Effector memory CD8-positive, alpha-beta T cell (primary cell): Measurements from ENCODE around the gene LUM.
"Not testable (repeated sequence)": the region's sequence is repeated elsewhere in the genome, so short reads cannot be mapped to it uniquely, and the experiment has no call there.

Experiments
- ATAC-seq: fragments of 150-1000 bp; cut with Tn5 transposase; replicated peaks from 2 replicates; pipeline ENCODE4 v1.10.0; 2021; ENCODE audit warnings: mild to moderate bottlenecking, moderate library complexity
- DNase-seq, 3 experiments: peaks; one replicate each; pipeline ENCODE4 v3.0.0; 2021
- H3K27ac Mint-ChIP-seq, 2 donors: one replicate each; pipeline ENCODE4 v1.8.0; 2022; ENCODE audit warnings: mild to moderate bottlenecking in 2 of 2, mixed read lengths in 2 of 2, moderate library complexity in 2 of 2
- H3K27me3 Mint-ChIP-seq, 2 donors: one replicate each; pipeline ENCODE4 v1.8.0; 2022; ENCODE audit warnings: mixed read lengths in 2 of 2
- H3K36me3 Mint-ChIP-seq: one replicate; pipeline ENCODE4 v1.8.0; 2022; ENCODE audit warnings: mild to moderate bottlenecking, moderate library complexity, mixed read lengths; ENCODE audit not compliant: insufficient read depth
- H3K4me1 Mint-ChIP-seq, 2 donors: one replicate each; pipeline ENCODE4 v1.8.0; 2022; ENCODE audit warnings: low read depth in 2 of 2, mixed read lengths in 2 of 2
- H3K4me3 Mint-ChIP-seq, 2 donors: one replicate each; pipeline ENCODE4 v1.8.0; 2022; ENCODE audit warnings: mild to moderate bottlenecking in 2 of 2, mixed read lengths in 2 of 2, moderate library complexity in 2 of 2
- H3K9me3 Mint-ChIP-seq, 2 donors: one replicate each; pipeline ENCODE4 v1.8.0; 2022; ENCODE audit warnings: mixed read lengths in 2 of 2

LUM gene

DNA sequence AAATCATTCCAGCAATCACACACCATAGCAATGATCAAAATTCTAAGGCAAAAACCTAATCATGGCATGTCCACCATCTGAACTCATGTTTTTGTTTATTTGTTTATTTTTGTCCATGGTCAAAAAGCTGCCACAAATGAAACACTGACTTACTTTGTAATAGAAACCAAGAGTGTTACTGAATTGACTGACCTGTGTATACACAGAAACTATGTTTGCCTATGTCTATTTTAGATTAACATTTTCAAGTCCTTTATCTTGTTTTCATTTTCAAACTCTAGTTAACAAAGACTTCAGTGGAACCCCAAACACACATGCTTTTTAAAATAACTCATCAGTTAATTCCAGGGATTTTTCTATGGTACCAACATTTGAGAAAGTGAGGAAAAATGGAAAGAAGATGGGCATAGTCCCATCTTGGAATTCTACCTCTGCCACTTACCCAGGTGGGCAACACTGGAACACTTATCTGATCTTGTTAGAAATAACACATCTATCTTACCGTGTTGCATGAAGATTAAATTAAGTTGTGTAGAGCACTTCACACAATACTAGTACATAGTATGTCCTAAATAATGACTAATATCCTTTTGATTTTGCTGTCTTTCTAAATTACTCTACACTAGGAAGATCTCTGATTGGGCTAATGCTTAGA, 6.4 kb downstream of the LUM start:
- Mint-ChIP-seq H3K9me3 (no peaks in the 10 kb centered on the region), H3K36me3 (no peaks in the 10 kb centered on the region), H3K4me1 (no peaks in the 10 kb centered on the region), H3K4me3 (no peak overlapping the region), H3K27ac (no peak overlapping the region), H3K27me3 (no peaks in the 10 kb centered on the region)
- ATAC-seq (no peak), DNase-seq (no peak)

DNA sequence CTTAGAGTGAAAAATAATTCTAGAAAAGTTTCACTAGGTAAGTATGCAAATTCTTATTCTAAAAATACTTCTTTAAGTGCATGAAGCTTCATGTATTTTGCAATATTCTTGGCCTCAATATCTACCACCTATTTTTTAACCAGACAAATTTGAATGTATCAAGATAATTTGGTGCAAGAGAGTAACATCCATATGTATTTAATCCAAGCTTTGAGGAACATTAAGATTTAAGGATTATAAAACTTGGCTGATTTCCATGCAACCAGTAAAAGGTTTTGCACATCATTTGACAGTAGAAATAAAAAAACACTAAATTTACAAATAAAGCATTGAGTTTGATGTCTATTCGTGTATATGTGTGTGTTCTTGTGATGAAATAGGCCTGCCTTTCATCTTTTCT, 7.7 kb downstream of the LUM start:
- Mint-ChIP-seq H3K36me3 (no peaks in the 10 kb centered on the region), H3K4me1 (no peaks in the 10 kb centered on the region), H3K27ac (no peak overlapping the region), H3K4me3 (no peak overlapping the region), H3K27me3 (no peaks in the 10 kb centered on the region), H3K9me3 (no peaks in the 10 kb centered on the region)
- ATAC-seq: no peak
- no peak for DNase-seq

DNA sequence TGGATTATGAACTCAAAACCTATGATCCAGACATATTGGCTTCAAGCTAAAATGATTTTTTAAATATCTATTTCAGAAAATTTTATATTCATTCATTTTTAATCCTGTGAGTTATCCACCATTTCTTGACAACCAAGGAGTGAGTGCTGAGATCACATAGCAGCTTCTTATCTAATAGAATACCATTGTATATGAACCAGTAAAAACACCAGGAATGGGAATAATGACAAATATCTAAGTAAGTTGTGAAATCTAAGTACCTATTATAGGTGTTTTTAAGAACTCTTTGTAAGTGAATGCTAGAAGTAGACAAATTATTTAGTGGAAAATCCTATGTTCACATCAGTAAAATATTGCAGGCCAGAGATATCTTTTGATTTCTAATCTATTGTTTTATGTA, 8.2 kb downstream of the LUM start:
- ATAC-seq (no peak), DNase-seq (no peak)
- H3K27ac Mint-ChIP-seq: no peak overlapping the region
- H3K4me3 Mint-ChIP-seq: no peak overlapping the region
- no peaks in the 10 kb centered on the region for H3K36me3 Mint-ChIP-seq
- H3K9me3 Mint-ChIP-seq: no peaks in the 10 kb centered on the region
- H3K27me3 Mint-ChIP-seq: no peaks in the 10 kb centered on the region
- H3K4me1 Mint-ChIP-seq: no peaks in the 10 kb centered on the region

DNA sequence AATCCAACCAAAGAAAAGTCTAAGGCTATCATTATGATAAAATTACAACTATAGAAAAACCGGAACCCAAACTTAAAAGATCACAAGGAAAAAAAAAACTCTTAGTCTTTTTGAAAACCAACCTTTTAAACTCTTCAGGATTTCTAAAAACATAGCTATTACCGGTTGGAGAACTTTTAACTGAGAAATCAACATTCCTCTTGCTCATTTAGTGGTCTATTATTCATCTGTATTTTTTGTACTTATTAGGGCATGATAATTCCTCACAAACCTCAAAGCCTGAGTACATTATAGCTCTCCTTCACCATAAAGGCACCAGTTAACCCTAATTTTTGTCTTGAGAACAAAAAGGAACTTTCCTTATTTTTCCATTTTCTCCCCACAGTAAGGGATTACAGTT, 10.4 kb downstream of the LUM start:
- H3K4me3 Mint-ChIP-seq: no peak overlapping the region
- H3K4me1 Mint-ChIP-seq: no peaks in the 10 kb centered on the region
- no peak for ATAC-seq
- no peak overlapping the region for H3K27ac Mint-ChIP-seq
- H3K9me3 Mint-ChIP-seq: no peaks in the 10 kb centered on the region
- H3K27me3 Mint-ChIP-seq: no peaks in the 10 kb centered on the region
- no peaks in the 10 kb centered on the region for H3K36me3 Mint-ChIP-seq
- no peak for DNase-seq

DNA sequence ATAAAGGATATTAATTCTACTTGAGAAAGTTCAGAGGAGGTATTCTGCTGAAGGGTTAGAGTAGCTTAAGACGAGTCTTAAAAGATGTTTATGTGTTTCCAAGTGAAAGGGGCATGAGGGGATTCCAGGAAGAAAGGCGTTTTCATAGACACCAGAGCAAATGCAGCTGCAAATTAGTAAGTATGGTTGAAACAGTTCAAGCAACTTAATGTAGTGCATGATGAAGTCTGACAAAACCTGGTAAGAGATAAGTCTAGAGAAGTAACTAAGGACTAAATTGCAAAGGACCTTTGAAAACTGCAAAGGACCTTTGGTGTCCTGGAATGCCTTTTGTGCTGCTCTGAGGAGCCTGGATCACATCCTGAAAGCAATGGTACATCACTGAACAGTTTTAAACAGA, 11.5 kb downstream of the LUM start:
- H3K4me1 Mint-ChIP-seq: no peaks in the 10 kb centered on the region
- no peaks in the 10 kb centered on the region for H3K9me3 Mint-ChIP-seq
- ATAC-seq: no peak
- no peak for DNase-seq
- H3K27ac Mint-ChIP-seq: no peak overlapping the region
- no peaks in the 10 kb centered on the region for H3K27me3 Mint-ChIP-seq
- H3K4me3 Mint-ChIP-seq: no peak overlapping the region
- no peaks in the 10 kb centered on the region for H3K36me3 Mint-ChIP-seq

DNA sequence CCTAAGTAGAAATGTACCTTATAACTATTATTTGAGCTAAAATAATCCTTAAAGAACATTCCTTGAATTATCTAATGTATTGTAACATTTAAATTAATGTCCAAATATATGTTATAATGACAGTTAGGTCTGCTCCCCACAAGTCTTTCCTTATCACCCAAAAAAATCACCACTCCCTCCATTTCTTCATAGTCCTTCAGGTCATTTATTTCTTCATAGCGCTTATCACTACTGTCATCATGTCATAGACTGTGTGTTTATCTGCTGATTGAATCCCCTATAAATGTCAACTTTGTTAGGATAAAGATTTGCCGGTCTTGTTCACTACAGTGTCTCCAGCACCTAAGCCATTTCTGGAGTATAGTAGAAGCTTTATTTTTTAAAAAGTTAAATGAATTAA, 12.0 kb downstream of the LUM start:
- H3K9me3 Mint-ChIP-seq: peaks cover 1 to 4% of the 10 kb centered on the region in 2 donors
- H3K27me3 Mint-ChIP-seq: no peaks in the 10 kb centered on the region
- H3K36me3 Mint-ChIP-seq: no peaks in the 10 kb centered on the region
- ATAC-seq (no peak), DNase-seq (no peak)
- H3K27ac Mint-ChIP-seq: no peak overlapping the region
- H3K4me3 Mint-ChIP-seq: no peak overlapping the region
- H3K4me1 Mint-ChIP-seq: no peaks in the 10 kb centered on the region

DNA sequence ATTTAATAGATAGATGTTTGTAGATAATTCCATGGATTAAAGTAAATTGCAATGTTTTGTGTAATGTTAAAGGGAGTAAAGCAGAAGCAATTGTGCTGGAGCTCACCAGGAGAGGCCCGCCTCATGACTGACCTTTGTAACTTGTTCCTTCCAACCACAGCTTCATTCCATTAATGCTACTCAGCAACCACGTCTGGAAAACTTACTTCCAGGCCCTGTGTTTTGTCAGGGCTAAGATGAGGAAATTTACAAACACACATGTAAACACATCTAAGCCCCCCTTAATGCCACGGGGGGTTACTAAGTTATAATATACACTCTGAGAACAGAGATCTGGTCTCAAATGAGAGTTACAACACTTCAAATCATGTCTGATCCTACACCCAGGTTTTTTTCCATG, 12.4 kb downstream of the LUM start:
- Mint-ChIP-seq H3K4me1 (no peaks in the 10 kb centered on the region), H3K27ac (no peak overlapping the region), H3K27me3 (no peaks in the 10 kb centered on the region), H3K36me3 (no peaks in the 10 kb centered on the region), H3K4me3 (no peak overlapping the region), H3K9me3 (peaks cover 1 to 7% of the 10 kb centered on the region in 2 donors)
- ATAC-seq (no peak), DNase-seq (no peak)

DNA sequence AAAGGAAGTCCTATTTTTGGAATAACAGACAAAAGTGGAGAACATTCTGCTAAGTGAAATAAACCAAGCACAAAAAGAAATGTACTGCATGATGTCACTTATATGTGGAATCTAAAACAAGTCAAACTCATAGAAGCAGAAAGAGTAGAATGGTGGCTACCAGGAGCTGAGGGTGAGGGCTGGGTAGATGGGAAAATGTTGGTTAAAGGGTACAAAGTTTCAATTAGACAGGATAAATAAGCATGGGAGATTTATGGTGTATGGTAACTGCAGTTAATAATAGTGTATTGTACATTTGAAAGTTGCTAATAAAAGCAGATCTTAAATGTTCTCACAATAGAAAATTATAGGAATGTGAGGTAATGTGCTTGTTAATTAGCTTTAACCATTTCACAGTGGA, 12.8 kb downstream of the LUM start:
- Mint-ChIP-seq H3K9me3 (peaks cover 1 to 7% of the 10 kb centered on the region in 2 donors), H3K36me3 (no peaks in the 10 kb centered on the region), H3K27ac (no peak overlapping the region), H3K27me3 (no peaks in the 10 kb centered on the region), H3K4me1 (no peaks in the 10 kb centered on the region), H3K4me3 (no peak overlapping the region)
- no peak for ATAC-seq
- DNase-seq: no peak

DNA sequence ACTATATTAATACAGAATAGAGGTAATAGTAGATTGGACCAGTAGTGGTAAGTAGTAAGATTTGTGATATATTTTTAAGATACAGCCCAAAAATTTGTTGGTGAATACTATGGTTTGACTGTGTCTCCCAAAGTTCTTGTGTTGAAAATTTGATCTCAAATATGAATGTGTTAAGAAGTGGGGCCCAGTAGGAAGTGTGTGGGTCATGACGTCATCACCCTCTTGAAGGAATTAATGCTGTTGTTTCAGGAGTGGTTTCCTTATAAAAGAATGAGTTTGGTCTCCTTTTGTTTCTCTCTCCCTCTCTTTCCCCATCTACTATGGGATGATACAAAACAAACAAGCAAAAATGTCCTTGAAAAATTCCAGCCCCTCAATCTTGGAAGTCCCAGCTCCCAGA, 16.3 kb downstream of the LUM start:
- Mint-ChIP-seq H3K27me3 (no peaks in the 10 kb centered on the region), H3K4me1 (no peaks in the 10 kb centered on the region), H3K36me3 (no peaks in the 10 kb centered on the region), H3K27ac (no peak overlapping the region), H3K4me3 (no peak overlapping the region), H3K9me3 (peaks cover 8 to 14% of the 10 kb centered on the region in 2 donors)
- no peak for ATAC-seq
- DNase-seq: no peak

DNA sequence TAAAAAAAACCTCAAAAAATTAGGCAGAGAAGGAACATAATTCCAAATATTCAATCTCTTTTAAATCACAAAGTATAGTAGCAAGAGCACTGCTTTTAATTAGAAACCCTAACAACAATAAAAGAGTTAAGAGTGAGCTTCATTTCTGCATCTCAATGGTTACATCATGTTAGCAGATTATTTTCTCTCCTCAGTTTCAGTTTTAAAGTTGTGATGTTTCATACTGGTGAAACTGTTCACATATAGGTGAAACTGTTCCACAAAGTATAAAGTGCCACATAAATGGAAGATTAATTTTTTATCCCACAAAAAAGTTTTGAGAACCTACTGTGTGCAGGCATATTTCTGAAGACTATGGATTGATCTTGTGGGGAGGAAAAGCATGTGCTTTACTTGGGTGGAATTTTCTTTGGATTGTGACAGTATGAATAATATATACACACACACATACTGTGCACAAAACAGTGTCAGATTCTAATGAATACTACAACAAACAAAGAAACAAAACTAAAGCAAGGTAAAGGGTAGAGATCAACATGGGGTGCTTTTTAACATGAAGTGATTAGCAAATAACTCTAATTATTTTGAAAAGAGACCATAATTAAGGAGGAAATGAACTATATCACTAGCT, 17.1 kb downstream of the LUM start:
- no peak overlapping the region for H3K27ac Mint-ChIP-seq
- no peaks in the 10 kb centered on the region for H3K27me3 Mint-ChIP-seq
- no peaks in the 10 kb centered on the region for H3K36me3 Mint-ChIP-seq
- H3K9me3 Mint-ChIP-seq: peaks cover 10 to 20% of the 10 kb centered on the region in 2 donors
- DNase-seq: no peak
- H3K4me3 Mint-ChIP-seq: no peak overlapping the region
- no peaks in the 10 kb centered on the region for H3K4me1 Mint-ChIP-seq
- no peak for ATAC-seq

DNA sequence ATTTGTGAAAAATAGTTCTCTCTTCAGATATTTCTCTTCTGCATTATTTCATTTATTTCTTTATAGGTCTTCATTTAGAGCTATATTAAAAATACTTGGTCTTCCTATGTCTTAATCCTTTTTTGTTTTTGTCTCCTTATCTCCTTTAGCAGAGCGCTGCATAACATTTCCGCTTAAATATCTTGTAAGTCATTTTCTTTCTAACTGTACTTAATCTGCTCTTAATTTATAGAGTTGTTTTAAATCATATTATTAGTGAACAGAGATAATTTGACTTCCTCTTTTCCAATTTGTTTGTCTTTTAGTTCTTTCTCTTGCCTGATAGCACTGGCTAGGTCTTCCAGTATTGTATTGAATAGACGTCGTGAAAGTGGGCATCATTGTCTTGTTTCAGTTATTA, 18.0 kb downstream of the LUM start:
- ATAC-seq (no peak), DNase-seq (no peak)
- no peaks in the 10 kb centered on the region for H3K36me3 Mint-ChIP-seq

DNA sequence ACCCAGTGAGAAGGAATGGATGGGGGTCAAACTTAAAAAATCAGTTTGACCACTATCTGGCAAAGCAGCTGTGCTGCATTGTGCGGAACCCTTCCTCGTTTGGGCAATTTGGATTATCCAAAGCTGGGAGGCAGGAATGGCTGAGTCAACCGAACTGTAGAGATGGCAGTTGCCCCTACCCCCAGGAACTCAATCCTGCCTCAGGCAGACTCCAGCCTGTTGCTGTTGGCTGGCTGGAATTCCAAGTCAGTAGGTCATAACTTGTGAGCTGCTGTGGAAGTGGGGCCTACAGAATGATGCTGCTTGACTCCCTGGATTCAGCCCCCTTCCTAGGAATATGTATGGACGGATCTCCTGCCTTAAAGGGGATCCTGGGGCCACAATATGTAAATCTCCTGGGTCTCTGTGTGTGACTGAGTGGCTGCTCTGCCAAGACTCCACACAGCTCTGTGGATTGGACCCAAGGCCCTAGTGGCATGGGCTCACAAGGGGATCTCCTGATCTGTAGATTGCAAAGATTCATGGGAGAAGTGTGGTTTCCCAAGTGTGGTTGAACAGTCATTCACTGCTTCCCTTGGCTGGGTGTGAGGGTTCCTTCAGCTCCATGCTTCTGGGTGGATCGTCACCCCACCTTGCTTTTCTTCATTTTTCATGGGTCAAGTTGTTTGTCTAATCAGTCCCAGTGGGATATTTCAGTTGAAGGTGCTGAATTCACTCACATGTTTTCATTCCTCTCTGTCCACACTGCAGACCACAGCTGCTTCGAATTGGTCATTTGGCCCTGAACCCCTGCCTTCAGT, 19.2 kb downstream of the LUM start:
- no peak for DNase-seq
- no peaks in the 10 kb centered on the region for H3K27me3 Mint-ChIP-seq
- no peak overlapping the region for H3K4me3 Mint-ChIP-seq
- ATAC-seq: no peak
- H3K27ac Mint-ChIP-seq: no peak overlapping the region
- peaks cover 11 to 21% of the 10 kb centered on the region in 2 donors for H3K9me3 Mint-ChIP-seq
- no peaks in the 10 kb centered on the region for H3K36me3 Mint-ChIP-seq
- no peaks in the 10 kb centered on the region for H3K4me1 Mint-ChIP-seq

More for the DNA sequence above, 18.0 kb downstream of the LUM start:
- Mint-ChIP-seq H3K27me3 (no peaks in the 10 kb centered on the region), H3K4me1 (no peaks in the 10 kb centered on the region), H3K4me3 (no peak overlapping the region), H3K9me3 (peaks cover 11 to 21% of the 10 kb centered on the region in 2 donors), H3K27ac (no peak overlapping the region)

DNA sequence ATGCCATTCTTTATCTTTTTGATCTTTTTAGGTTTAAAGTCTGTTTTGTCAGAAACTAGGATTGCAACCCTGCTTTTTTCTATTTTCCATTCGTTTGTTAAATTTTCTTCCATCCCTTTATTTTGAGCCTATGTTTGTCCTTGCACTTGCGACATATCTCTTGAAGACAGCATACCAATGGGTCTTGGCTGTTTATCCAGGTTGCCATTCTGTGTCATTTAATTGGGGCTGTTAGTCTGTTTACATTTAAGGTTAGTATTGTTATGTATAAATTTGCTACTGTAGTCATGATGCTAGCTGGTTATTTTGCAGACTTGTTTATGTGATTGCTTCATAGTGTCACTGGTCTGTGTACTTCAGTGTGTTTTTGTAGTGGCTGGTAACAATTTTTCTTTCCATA, 21.3 kb downstream of the LUM start:
- not testable (repeated sequence) for ATAC-seq, H3K27ac Mint-ChIP-seq, H3K4me3 Mint-ChIP-seq, H3K4me1 Mint-ChIP-seq, H3K27me3 Mint-ChIP-seq, DNase-seq, H3K36me3 Mint-ChIP-seq
- peaks cover 11 to 21% of the 10 kb centered on the region in 2 donors for H3K9me3 Mint-ChIP-seq

DNA sequence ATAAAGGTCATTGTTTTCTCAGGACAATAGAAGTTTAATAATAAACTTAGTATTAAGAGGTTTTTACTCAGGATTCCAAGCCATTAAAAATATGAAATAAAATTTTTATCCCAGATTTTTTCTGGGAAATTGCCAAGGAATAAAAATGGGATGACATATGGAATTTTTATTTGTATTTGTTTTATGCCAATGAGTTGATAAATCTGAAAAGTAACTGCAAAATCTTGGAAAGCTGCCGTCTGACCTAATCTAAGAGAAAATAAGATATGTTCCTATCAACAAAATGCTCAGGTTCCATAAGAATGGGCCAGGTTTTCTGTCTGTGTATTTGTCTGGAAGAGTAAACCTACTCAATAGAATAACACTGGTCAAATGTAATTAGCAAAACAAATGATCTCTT, 31.3 kb downstream of the LUM start:
- H3K36me3 Mint-ChIP-seq: no peaks in the 10 kb centered on the region
- no peak overlapping the region for H3K4me3 Mint-ChIP-seq
- DNase-seq (no peak), ATAC-seq (no peak)
- H3K4me1 Mint-ChIP-seq: no peaks in the 10 kb centered on the region
- H3K9me3 Mint-ChIP-seq: peaks cover 0 to 4% of the 10 kb centered on the region in 2 donors
- no peak overlapping the region for H3K27ac Mint-ChIP-seq
- H3K27me3 Mint-ChIP-seq: no peaks in the 10 kb centered on the region
